Superior temporal gyrus (tissue), 1 donor: ENCODE data around the gene IRF2BP1.
"Not testable (repeated sequence)": the region's sequence is repeated elsewhere in the genome, so short reads cannot be mapped to it uniquely, and the experiment has no call there.

Experiments
- DNase-seq: peaks from one replicate; pipeline ENCODE4 v3.0.0-alpha.2; 2016; ENCODE audit errors: extremely low spot score

IRF2BP1 gene

DNA sequence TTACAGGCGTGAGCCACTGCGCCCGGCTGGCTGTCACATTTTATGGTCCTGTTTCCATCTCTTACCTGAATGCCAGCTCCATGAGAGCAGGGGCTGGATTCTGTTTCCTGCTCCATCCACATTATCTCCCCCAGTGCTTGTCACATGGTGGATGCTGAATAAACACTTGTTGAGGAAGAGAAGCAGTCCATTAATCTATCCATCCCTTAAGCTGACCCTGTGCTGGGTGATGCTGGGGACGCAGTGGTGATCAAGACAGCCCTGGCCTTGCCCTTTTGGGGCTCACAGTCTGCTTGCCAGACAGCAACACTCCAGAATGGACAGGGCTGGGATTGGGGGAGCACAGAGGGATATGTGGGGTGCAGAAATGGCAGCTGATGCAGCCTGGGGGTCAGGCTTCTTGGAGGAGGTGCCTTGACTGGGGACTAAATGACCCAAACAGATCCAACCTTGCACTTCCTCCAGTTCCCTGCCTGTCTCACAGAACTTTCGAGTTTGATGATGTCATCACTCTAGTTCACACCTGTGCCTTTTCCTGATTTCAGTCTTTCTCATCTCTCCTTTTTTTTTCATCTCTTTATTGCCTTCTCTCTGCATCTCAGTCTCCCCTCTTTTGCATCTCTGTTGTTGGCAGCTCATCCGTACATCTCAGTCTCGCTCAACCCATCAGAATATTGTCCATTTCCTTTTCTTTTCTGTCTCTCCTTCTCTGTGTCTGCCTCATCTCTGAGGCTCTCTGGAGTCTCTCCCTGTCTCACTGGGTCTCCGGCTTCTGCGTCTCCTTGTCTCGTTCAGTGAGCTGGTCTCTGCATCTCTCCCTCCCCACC lies 4.6 kb downstream of the IRF2BP1 start:
- DNase-seq: no peak

DNA sequence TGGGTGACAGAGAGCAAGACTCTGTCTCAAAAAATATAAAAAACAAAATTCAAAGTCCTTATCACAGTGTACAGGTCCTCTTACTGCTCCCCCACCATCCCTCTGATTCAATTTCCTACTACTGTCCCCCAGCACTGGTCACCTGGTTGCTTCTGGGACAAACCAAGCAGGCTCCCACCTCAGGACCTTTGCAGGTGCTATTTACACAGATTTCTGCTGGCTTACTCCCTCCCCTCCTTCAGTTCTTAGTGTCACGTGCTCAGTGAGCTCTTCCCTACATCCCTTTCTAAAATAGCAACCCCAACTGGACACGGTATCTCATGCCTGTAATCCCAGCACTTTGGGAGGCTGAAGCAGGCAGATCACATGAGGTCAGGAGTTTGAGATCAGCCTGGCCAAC lies 6.0 kb downstream of the IRF2BP1 start:
- no peak for DNase-seq

DNA sequence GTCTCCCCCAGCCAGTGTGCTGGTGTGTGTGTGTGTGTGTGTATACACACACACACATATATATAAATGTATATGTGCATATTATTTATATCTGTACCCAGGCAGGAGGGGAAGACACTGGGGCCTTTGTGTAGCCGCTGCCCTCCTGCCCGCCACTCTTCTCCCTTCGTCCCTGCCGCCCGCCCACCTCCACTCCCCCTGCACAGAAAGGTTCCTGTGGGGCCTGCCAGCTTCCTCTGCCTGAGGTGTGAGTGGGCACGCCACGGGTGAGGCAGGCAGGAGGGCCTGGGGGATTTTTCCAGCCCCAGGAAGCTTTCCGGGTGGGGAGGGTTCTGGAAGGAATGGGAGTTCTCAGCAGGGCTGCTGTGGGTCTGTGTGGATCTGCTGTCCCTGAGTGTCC lies 6.9 kb downstream of the IRF2BP1 start:
- no peak for DNase-seq

DNA sequence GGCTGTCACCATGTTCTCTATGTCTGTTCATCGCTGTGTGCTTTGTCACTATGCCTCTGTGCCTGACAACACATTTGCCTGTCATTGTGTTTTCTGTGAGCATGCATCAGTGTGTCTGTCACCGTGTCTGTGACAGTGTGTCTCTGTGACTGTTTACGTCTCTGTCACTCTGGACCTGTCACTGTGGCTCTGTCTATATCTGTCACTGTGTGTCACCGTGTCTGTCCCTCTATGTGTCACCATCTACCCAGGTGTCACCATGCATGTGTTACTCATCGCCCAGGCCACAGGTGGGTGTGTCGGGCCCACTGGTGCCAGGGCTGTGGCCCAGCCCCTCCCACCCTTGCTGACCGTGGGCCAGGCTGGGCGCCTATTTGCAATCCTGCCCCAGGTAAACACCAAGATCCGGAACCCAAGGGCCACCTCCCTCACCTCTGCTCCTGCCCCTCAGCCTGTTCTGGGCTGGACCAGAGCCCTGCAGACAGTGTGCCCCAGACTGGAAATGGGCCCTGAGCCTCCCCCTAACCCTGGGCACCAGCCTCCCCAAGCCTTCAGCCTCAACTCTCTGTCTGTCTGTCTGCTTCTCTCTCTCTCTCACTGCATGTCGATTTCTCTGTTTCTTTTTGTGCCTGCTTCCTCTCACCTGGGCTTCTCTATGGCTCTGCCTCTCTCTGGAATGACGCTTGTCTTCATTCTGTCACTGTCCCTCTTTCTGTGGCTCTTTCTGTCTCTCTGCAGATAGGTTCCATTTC lies 7.7 kb downstream of the IRF2BP1 start:
- DNase-seq: no peak

DNA sequence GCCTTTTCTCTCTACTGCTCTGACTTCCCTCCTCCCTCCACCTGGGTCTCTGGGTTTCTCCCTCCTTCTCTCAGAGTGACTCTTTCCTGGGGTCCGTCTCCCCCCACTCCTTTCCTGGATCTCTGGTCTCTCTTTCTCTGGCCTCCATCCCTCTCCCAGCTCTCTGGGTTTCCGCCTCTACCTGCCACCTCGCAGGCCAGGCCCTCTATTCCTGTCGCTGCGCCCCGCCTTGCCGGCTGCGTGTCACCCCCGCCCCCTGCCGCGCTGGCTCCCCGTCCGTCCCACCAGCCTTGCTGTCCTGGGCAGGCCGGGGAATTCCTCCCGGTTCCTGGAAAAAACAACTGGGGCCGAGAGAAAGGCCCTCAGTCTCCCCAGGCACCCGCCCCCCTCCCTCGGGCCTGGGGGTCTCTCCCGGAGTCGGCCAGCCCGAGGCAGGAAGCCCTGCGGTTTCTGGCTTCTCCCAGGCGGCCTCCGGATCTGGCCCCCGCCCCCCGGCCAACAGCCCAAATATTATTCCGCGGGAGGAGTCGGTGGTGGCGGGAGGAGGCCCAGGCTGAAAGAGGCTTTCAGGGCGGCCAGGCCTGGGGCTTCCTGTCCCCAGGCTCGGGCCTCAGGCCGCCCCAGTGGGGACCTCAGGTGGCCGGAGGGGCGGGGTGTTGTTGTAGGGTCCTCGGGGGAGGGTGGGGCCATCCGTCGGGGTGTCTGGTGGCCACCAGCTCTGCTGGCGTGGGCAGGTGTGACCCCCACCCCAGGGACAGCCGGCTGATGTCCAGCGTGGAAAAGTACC lies 9.3 kb downstream of the IRF2BP1 start:
- DNase-seq: no peak

DNA sequence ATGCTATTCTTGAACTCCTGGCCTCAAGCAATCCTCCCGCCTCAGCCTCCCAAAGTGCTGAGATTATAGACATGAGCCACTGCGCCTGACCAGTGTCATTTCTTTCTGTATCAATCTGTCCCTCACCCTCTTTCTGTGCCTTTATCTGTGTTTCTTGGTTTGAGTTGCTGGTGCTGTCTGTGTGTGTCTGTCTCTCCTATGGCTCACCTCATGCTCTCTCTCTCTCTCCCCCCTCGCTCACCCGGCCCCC lies 9.9 kb downstream of the IRF2BP1 start:
- DNase-seq: no peak

DNA sequence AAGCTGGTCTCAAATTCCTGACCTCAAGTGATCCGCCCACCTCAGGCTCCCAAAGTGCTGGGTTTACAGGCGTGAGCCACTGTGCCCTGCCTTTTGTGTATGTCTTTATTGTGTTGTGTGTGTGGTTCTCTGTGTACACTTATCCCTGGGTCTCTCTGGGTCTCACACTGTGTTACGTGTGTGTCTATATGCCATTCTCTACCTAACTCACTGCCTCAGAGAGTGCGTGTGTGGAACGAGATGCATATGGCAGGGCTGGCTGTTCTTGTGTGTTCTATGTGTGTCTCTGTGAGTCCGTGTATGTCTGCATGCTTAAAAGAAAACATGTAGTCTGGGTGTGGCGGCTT lies 11.3 kb downstream of the IRF2BP1 start:
- DNase-seq: no peak

DNA sequence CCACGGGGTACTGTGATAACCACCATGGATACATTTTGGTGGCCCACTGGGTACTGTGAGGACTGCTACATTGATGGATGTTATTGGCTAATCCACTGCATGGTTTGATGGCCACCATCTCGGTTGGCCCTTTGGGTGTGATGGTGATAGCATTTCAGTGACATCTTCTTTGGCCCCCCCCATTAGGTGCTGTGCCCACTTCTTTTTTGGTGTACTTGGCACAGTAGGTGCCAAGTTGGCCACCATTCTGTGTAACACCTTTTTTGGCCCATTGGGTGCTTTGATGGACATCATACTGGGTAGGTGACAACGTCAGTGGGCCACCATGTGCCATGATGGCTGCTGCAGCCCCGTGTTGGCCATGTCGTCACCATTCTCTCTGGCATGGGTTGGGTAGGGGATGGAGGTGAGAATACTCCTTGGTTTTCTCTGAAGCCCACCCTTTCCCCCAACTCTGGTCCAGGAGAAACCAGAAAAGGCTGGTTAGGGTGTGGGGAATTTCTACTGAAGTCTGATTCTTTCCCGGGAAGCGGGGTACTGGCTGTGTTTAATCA lies 12.6 kb downstream of the IRF2BP1 start:
- no peak for DNase-seq

DNA sequence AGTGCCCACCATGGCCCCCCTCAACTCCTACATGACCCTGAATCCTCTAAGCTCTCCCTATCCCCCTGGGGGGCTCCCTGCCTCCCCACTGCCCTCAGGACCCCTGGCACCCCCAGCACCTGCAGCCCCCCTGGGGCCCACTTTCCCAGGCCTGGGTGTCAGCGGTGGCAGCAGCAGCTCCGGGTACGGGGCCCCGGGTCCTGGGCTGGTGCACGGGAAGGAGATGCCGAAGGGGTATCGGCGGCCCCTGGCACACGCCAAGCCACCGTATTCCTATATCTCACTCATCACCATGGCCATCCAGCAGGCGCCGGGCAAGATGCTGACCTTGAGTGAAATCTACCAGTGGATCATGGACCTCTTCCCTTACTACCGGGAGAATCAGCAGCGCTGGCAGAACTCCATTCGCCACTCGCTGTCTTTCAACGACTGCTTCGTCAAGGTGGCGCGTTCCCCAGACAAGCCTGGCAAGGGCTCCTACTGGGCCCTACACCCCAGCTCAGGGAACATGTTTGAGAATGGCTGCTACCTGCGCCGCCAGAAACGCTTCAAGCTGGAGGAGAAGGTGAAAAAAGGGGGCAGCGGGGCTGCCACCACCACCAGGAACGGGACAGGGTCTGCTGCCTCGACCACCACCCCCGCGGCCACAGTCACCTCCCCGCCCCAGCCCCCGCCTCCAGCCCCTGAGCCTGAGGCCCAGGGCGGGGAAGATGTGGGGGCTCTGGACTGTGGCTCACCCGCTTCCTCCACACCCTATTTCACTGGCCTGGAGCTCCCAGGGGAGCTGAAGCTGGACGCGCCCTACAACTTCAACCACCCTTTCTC lies 13.6 kb downstream of the IRF2BP1 start:
- DNase-seq: no peak

DNA sequence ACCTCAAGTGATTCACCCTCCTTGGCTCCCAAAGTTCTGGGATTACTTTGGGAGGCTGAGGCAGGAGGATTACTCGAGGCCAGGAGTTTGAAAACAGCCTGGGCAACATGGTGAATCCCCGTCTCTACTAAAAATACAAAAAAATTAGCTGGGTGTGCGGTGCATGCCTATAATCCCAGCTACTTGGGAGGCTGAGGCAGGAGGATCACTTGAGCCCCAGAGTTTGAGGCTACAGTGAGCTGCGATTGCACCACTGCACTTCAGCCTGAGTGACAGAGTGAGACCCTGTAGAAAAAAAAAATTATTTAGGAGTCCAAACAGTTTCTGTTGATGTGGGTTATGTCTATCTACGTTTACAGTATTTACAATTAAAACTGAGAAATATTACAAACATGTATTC lies 15.1 kb downstream of the IRF2BP1 start:
- no peak for DNase-seq

DNA sequence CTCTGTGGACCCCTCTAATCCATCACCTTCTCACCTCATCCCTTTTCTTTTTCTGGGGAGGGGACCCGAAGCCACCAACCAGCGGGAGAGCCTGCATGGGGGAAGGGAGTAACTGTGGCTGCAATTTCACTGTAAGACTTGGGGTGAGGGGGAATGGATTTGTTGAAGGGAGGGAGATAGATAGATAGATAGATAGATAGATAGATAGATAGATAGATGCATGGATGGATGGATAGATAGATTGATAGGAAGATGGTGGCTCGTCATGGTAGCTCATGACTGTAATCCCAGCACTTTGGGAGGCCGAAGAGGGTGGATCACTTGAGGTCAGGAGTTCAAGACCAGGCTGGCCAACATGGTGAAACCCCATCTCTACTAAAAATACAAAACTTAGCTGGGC lies 18.7 kb downstream of the IRF2BP1 start:
- DNase-seq: not testable (repeated sequence)

DNA sequence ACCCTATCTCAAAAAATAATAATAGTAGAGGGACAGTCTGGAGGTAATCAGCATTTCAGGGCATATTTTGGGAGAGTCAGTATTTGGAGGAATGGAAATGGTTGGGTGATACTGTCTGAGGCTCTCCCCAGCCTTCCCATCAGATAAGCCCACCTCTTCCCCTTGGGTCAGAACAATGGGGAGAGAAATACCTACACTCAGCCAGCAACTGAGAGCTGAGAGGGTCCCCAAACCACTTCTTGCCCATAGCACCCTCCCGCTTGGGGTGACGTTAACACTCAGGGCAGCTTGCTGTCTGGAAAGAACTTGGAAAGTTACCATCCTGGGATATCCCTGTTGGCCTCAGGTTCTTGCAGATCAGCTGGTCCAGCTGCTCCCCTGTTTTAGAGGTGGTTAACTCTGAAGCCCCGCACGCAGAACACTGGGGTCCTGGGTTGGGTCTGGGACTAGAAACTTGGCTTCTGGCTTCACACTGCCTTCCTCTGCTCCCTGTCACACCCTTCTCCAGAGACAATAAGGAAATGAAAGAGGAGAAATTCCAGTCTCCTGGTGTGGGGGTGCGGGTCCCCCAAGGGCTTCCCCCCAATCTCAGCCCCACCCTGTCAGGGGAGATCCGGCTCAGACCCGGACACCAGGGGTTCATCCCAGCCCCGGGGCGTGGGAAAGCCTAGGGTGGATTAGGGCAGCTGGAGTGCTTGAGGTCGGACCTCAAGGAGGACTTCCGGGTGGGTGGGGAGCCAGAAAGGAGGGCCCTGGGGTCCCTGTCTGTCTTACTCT lies 19.4 kb downstream of the IRF2BP1 start:
- no peak for DNase-seq

DNA sequence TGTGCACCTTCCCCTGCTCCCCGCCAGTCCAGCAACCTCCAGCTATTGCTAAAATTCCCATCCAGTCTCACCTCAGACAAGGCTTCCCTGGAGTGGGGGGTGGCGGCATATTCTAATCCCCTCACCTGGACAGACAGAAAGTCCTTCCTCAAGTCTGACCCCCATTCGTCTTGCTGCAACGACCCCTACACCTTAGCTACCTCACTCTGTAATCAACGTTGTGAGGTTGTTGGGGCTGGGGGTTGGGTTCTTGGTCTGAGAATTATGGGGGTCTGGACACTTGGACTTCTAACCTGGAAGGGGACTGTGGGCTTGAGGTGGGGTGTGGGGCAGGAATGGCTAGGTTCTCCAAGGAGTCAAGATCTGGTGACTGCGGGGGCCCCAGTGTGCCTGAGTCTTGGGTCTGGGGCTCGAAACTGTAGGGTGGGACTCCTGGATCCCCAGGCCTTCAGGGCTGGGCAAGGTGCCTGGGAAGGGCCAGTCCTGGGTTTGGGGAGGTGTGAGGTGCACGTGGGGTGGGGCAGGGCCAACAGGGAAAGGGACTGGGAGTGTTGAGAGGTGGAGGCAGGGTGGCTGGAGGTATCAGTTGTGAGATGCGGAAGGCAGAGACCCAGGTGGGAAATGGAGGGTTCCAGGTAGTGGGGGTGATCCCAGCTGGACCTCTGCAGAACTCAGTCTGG lies 20.5 kb downstream of the IRF2BP1 start:
- DNase-seq: no peak

DNA sequence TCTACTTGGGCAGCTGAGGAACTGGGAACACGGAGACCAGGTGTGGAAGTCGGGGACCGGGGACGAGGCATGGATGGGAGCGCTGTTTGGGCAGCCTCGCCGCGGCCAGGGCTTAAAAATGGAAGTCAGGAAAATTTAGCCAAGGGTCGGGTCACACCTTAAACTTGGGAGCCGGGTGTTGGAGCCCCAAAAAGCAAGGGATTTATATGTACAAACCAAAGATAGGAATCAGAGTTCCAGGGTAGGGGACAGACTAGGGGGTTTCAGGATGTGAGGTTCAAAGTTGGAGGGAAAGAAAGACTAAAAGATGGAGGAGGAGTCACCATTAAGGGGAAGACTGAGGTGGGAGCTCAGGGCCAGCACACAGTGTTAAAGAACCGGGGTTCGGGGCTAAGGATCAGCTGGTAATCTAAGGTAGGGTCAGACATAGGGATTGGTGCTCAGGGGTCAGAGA lies 21.3 kb downstream of the IRF2BP1 start:
- DNase-seq: no peak

DNA sequence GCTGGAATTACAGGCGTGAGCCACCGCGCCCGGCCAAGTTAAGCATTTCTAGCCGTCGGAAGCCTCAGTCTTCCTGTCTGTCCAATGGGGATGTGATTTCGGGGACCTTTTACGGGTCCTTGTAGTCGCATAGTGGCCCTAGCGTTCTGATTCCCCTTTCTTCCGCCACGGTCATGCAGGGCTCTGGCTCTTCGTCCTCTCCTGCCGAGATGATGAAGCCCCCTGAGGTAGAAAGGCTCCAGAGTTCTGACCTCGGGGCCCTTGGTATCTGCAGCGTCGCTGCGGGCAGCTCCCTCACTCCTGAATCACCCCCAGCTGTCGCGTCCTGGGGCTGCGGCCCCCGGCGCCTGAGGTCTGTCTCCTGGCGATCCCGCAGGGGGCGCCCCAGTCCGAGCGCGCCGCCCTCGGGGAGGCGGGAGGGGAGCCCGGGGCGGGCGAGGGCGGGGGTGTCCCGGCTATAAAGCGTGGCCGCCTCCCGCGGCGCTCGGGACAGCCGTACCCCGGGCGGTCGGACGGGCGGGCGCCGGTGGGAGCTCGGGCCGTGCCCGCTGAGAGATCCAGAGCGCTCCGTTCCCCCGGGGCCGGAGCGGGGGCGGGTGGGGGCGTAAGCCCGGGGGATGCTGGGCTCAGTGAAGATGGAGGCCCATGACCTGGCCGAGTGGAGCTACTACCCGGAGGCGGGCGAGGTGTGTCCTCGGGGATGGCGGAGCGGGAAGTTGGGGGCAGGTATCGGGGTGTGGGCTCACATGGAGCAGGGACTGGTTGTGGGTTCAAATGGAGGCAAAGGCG lies 21.9 kb downstream of the IRF2BP1 start, which contains the start of gene FOXA3:
FOXA3 (plus strand) TSS at position 487 of the 789 bp plus-strand sequence; CDS start at position 618, 131 bp downstream.
- no peak for DNase-seq

DNA sequence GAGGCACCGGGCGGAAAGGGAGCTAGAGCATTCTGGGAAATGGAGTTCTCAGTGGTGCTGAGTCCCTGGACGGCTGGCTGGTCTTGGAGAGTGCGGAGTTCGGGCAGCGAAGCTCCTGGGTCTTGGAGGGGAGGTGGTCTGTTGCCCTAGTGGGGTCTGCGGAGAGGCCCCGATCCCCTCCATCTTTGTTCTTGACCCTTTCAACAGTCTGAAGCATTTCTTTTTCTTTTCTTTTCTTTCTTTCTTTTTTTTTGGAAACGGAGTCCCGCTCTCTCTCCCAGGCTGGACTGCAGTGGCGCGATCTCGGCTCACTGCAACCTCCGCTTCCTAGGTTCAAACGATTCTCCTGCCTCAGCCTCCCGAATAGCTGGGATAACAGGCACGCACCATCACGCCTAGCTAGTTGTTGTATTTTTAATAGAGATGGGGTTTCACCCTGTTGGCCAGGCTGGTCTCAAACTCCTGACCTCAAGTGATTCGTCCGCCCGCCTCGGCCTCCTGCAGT lies 22.6 kb downstream of the IRF2BP1 start:
- no peak for DNase-seq

DNA sequence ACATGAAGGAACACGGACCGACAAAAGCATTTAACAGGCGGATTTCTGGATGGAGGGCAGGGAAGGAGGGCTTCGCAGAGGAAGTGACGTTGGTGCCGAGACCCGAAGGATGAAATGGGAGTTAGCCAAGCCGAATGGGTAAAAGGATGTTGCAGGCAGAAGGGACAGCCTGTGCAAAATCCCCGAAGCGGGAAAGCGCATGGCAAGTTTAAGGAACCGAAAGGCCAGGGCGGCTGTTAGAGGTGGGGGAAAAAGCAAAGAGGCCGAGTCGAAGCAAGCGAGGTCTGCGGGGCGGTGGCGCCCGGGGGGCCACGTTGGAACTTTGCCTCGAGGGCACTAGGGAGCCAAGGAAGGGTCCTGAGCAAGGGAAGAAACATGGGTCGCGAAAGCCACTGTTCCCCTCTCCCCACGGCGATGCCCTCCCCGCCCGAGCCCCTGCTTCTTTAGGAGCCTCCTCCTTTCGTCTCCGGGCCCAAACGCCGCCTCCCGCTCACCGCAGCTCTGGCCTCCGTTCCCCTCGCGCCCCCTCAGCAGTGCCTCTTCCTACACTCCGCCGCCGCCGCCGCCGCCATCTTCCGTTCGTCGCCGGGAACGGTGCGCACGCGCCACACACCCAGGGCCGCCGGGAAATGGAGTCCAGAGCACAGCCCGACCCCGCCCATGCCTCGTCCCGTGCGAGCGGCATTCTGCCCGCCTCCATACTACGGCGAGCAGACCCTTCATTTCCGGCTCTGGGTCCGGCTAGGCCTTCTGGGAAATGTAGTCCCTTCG lies 23.2 kb downstream of the IRF2BP1 start, which contains the start of gene SYMPK:
SYMPK (minus strand) TSS at position 584 of the 771 bp plus-strand sequence. CDS start 8,652 bp downstream, outside the sequence.
- DNase-seq: peak; percentile 99

DNA sequence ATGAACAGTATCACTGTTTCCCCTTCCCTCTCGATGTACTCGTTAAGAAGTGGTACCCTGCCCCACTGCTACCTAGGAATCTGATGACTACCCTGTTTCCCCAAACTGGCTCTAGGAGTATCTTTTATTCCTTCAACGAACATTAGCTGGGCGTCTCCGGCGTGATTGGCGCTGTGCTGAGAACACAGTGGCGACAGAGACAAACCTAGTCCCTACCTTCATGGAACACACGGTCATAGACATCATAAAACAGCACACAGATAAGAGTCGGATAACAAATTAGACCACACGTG lies 23.7 kb downstream of the IRF2BP1 start:
- DNase-seq: no peak
